Mucosa of descending colon (tissue), 3 donors: ENCODE results near the gene CD99. TPM values are rescaled to one million over a fixed set of nuclear protein-coding genes. Genes with fewer than 3 reads are reported as not detected.

Experiments
- ATAC-seq: fragments of 200-7000 bp; cut with Tn5 transposase; one replicate; pipeline ENCODE4 v1.9.1; 2020; ENCODE audit warnings: mild to moderate bottlenecking, moderate library complexity
- DNase-seq, 3 donors: peaks; one replicate each; pipeline ENCODE4 v3.0.0-alpha.2; 2020
- H3K36me3 ChIP-seq: fragments of 200-600 bp; one replicate; pipeline ENCODE4 v1.8.0; 2021; ENCODE audit warnings: low read depth, mild to moderate bottlenecking
- H3K4me1 ChIP-seq: fragments of 200-600 bp; one replicate; pipeline ENCODE4 v1.8.0; 2021; ENCODE audit warnings: low read depth, mild to moderate bottlenecking
- H3K4me3 ChIP-seq: fragments of 200-600 bp; one replicate; pipeline ENCODE4 v1.8.0; 2021; ENCODE audit warnings: mild to moderate bottlenecking
- H3K9me3 ChIP-seq: fragments of 200-600 bp; one replicate; pipeline ENCODE4 v1.8.0; 2021; ENCODE audit warnings: mild to moderate bottlenecking
- CTCF ChIP-seq: fragments of 200-600 bp; IDR thresholded peaks from one replicate; pipeline ENCODE4 v1.8.0; 2022; ENCODE audit warnings: antibody characterized with exemption, mild to moderate bottlenecking
- intact Hi-C, 2 donors: fragments of 100-400 bp; cut with DNase I in 1 of 2; cut with micrococcal nuclease in 1 of 2; formaldehyde crosslinking; loops; one replicate each; pipeline versions ENCODE4 v1.11.0 to v1.11.1; 2022; cut with DNase I, micrococcal nuclease
- total RNA-seq, 3 donors: library from RNA; stranded (reverse); fragmentation: NEBNext Ultra II Directional in 2 of 3; extraction: Animal tissue kit (Norgen Biotek cat#: 25700) in 2 of 3; gene quantifications; one replicate each; pipeline versions ENCODE4 v1.2.1 to v1.2.4, GENCODE V29; 2021 to 2023
- donor health status: DM: no; HTN: no; CAD: no; lungs with moderate emphysema.
- donor health status: DM: no; HTN: no; CAD: no.
- donor health status: DM: no; HTN: yes; CAD: no.

Gene CD99
- total RNA-seq, 3 donors from 2014 or later, result 147 to 326 (median 171) TPM

DNA sequence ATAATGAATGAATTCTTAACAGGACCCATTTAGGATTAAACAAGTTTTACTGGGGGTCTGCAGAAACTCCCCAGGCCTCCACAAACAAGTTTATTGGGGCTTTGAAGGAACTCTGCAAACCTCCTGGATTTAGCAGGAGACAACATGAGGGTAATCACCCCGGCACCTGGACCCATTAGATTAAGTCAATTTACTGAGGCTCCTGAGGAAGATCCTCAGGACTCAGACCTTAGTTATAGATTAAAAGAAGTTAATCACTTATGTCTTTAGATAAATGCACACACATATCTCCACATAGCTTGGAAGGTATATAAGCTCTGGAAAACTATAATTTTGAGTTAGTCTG lies 90.1 kb downstream of the CD99 start:
- Histone ChIP-seq H3K4me1 (no peaks in the 10 kb centered on the region), H3K4me3 (no peak overlapping the region), H3K9me3 (no peaks in the 10 kb centered on the region), H3K36me3 (no peaks in the 10 kb centered on the region)
- ATAC-seq (peak; percentile 56), DNase-seq (peak in 1 of 3 donors; percentile 13)
- intact Hi-C loops, result no loop called here
- no peak for TF ChIP-seq CTCF

DNA sequence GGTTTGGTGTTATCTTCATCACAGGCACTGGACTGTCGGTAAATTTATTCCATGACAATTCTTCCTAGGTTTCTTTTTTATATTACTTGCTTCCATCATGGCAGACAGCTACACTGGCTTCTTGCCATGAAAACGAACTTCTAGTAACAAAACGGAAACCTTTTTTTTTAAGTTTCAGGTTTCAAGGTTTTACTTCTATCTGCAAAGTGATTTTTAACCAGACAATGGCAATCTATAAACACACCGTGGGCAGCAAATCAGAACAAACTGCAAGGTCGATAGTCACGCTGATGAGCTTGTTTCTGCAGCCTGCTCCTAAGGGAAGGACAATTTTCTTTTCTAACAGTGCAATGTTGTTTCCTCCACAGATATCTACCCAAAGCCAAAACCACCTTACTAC lies 90.6 kb downstream of the CD99 start:
- no peaks in the 10 kb centered on the region for H3K9me3 ChIP-seq
- H3K36me3 ChIP-seq, result no peaks in the 10 kb centered on the region
- no peak for ATAC-seq
- intact Hi-C loops, result no loop called here
- DNase-seq, result no peak
- H3K4me1 ChIP-seq, result no peaks in the 10 kb centered on the region
- no peak overlapping the region for H3K4me3 ChIP-seq
- no peak for TF ChIP-seq CTCF

GRCh38 chrX:2782171-2782570 lies 91.1 kb downstream of the CD99 start:
- DNase-seq, result no peak
- intact Hi-C loops, result no loop called here
- TF ChIP-seq CTCF, result no peak

DNA sequence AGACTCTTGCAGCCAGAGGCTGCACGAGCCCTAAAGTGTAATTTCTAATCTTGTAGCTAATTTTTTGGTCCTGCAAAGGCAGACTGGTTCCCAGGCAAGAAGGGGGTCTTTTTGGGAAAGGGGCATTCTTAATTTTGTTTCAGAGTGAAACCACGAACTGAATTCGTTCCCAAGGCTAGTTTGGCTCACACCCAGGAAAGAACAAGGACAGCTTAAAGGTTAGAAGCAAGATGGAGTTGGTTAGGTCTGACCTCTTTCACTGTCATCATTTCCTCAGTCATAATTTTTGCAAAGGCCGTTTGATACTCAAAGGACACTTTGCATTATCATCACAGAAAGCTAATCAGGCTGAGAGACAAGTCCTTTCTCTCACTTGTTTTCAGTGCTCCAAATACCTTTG lies 91.7 kb downstream of the CD99 start:
- DNase-seq (no peak), ATAC-seq (no peak)
- no peaks in the 10 kb centered on the region for H3K4me1 ChIP-seq
- H3K36me3 ChIP-seq, result no peaks in the 10 kb centered on the region
- intact Hi-C loops, result no loop called here
- TF ChIP-seq CTCF, result no peak
- no peak overlapping the region for H3K4me3 ChIP-seq
- no peaks in the 10 kb centered on the region for H3K9me3 ChIP-seq

More at GRCh38 chrX:2782171-2782570, 91.1 kb downstream of the CD99 start:
- H3K36me3 ChIP-seq, result no peaks in the 10 kb centered on the region
- H3K4me1 ChIP-seq, result no peaks in the 10 kb centered on the region
- no peaks in the 10 kb centered on the region for H3K9me3 ChIP-seq
- H3K4me3 ChIP-seq, result no peak overlapping the region
- ATAC-seq, result no peak

DNA sequence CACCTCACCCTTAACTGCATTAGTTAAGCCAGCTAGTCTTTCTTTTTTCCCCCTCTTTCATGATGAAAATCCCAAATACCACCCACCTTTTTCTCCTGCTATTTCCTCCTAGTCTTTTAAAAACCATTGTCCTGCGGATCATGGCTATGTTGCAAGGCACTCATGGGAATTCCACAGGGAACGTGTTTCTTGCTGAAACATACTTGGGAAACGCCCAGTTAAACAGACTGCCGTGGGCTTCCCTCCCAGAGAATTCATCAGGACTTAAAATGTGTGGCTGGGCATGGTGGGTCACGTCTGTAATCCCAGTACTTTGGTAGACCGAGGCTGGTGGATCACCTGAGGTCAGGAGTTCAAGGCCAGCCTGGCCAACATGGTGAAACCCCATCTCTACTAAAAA lies 92.9 kb downstream of the CD99 start:
- no peak for ATAC-seq
- H3K4me3 ChIP-seq, result no peak overlapping the region
- H3K36me3 ChIP-seq, result no peaks in the 10 kb centered on the region
- intact Hi-C loops, result no loop called here
- TF ChIP-seq CTCF, result no peak
- H3K9me3 ChIP-seq, result no peaks in the 10 kb centered on the region
- no peak for DNase-seq
- H3K4me1 ChIP-seq, result no peaks in the 10 kb centered on the region

DNA sequence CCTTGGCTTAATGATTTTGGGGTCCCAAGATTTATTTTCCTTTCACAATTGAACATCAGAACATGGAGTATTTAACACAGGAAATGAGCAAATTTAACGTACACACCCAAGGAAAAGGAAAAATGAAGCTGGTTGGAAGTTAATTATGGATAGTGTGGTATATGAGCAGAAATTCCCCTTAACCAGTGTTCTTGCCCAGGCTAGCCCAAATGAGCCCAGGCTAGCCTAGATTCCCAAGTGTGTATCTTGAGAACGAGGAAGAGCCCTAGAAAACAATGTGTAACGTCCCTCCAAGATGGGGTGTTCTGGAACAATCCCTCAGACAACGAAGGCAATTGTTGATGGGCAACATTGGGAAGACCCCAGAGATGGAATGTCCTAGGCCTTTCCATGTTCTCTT lies 94.4 kb downstream of the CD99 start:
- DNase-seq, result no peak
- H3K4me1 ChIP-seq, result no peaks in the 10 kb centered on the region
- no peak for TF ChIP-seq CTCF
- H3K4me3 ChIP-seq, result no peak overlapping the region
- intact Hi-C loops, result no loop called here
- no peaks in the 10 kb centered on the region for H3K36me3 ChIP-seq
- no peak for ATAC-seq
- H3K9me3 ChIP-seq, result no peaks in the 10 kb centered on the region
